CD4-positive, alpha-beta T cell treated with Interleukin-10 for 1 hour (primary cell): ENCODE measurements around the gene ALX3.
"Not testable (repeated sequence)": the region's sequence is repeated elsewhere in the genome, so short reads cannot be mapped to it uniquely, and the experiment has no call there.

ENCODE experiments used
- DNase-seq: peaks from one replicate; pipeline ENCODE4 v3.0.0-alpha.2; 2020

ALX3 gene

GRCh38 chr1:110038271-110038670 lies 32.2 kb downstream of the ALX3 start:
- no peak for DNase-seq

DNA sequence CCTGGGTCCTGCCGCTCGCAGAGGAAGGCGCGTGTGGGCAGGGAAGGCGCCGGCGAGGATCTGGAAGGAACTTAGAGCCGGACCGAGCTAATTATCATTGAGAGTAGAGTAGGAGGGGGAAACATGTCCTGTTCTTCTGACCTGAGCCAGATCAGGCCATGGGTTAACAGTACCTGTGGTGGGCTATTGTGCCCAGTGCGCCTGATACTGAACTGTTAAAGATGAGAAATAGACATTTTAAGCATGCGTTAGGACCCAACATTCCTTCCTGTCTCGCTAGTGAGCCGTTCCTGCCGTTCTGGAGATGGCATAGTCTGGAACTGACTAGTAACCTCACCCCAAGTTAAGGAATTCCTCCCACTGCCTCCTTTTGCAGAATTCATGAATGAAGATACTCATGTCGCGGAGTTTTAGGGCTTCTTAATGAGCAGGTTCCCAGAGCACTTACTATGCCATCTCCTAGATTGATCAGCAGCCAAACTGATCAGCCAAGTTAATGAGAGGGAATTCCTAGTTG lies 35.2 kb downstream of the ALX3 start:
- DNase-seq, result no peak

DNA sequence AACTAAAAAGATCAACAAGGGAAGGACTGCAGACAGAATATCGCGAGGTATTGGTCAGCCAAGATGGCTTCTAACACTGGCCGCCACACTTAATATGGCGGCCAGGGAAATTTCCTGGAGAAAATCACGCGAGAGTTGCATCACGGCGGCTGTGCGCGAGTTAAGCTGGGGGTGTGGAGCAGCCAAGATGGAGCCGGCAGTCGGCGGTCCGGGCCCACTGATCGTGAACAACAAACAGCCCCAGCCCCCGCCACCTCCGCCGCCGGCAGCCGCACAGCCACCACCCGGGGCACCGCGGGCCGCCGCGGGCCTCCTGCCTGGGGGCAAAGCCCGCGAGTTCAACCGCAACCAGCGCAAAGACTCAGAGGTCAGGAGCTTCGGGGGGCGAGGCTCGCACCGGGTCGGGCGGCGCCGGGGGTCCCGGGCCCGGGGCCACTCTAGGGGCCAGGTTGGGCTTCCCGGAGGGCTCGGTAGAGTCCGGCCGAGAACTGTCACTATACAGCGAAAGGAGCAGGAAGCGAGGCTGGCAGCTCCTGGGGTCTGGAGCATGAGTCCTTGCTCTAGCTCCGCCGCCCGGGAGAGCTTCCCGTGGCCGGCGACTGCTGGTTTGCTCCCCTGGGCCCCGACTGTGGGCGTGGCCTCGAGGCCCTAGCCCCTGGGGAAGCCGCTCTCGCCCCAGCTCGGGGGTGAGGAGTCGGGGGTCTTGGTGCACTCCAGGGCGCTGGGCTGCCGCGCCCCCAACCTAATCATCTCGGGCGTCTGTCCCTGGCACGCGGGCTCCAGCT lies 35.8 kb downstream of the ALX3 start, which contains the start of gene STRIP1:
Gene STRIP1, plus strand, starts transcription at position 174 of the 785 bp plus-strand sequence. Its CDS starts 14 bp downstream, at position 188.
- peak; percentile 97 for DNase-seq

DNA sequence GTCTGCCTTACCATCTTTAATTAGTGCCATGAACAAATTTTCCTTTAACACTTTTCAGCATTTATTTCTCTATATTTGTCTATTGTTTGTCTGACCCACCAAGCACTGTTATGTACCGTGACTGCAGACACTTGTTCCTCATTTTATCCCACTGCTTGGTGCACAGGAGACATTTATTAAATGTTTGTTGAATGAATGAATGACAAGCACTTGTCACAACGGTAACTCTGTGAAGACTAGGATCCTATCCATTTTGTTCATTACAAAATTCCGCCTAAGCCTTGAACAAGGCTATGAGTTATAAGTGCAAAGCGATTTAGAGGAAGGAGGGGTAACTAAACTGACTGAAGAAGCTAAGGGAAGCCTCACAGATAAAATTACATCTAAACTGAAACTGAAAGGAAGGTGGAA lies 36.4 kb downstream of the ALX3 start:
- no peak for DNase-seq

- DNase-seq, result no peak
These were observed 37.1 kb downstream of the ALX3 start for GRCh38 chr1:110033421-110033820.

- no peak for DNase-seq
These were observed 38.1 kb downstream of the ALX3 start for GRCh38 chr1:110032327-110032726.

- DNase-seq, result not testable (repeated sequence)
These were observed 39.8 kb downstream of the ALX3 start for GRCh38 chr1:110030687-110031086.

DNA sequence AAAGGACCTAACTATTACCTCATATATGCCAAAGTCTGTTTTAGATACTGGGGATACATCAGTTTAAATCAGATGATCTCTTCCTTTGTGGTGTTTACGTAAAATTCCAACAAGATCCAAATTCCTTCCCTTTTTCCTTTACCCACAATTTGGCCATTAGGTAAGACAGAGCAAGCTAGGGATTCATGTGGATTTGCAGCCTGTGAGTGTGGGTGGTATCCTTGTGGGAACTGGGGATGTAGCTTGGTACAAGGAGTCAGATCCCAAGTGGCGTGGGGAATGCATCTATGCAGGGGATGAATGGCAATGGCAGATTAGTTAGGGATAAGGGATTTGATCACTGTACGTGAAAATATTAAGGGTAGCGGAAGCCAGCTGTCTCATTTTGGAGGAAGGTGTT lies 45.9 kb downstream of the ALX3 start:
- no peak for DNase-seq

- DNase-seq, result no peak
These were observed 49.2 kb downstream of the ALX3 start for GRCh38 chr1:110021285-110021684.

GRCh38 chr1:110019770-110020169 lies 50.7 kb downstream of the ALX3 start:
- no peak for DNase-seq

DNA sequence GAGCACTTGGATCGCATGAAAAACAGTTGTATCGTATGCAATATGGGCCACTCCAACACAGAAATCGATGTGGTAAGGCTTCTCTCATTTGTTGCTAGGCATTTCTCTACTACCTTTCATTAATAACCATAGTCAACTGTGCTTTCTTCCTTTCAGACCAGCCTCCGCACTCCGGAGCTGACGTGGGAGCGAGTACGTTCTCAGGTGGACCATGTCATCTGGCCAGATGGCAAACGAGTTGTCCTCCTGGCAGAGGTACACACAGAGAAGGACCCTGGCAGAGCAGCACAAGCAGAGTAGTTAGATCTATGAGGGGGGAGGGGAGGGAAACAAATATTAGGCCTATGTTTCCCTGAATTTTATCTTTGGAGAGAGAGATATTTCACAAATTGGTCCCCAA lies 52.1 kb downstream of the ALX3 start:
- DNase-seq, result no peak

DNA sequence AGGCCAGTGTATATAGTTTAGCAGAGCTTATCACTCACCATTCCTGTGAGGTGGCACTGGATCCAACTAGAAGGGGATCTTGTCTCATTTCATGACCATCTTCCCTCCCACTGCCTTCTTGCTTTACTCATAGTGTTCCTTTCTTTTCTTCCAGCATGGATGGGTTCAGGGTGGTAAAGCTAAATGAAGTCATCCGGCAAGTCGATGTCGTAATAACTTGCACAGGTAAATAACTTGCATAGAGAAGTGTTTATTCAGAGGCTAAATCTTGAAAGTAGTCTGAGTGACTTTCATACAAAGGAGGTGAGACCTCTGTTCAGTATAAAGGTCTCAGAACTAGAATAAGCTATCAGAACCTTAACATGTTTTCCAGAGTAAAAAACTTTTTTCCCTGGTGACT lies 52.7 kb downstream of the ALX3 start:
- no peak for DNase-seq

DNA sequence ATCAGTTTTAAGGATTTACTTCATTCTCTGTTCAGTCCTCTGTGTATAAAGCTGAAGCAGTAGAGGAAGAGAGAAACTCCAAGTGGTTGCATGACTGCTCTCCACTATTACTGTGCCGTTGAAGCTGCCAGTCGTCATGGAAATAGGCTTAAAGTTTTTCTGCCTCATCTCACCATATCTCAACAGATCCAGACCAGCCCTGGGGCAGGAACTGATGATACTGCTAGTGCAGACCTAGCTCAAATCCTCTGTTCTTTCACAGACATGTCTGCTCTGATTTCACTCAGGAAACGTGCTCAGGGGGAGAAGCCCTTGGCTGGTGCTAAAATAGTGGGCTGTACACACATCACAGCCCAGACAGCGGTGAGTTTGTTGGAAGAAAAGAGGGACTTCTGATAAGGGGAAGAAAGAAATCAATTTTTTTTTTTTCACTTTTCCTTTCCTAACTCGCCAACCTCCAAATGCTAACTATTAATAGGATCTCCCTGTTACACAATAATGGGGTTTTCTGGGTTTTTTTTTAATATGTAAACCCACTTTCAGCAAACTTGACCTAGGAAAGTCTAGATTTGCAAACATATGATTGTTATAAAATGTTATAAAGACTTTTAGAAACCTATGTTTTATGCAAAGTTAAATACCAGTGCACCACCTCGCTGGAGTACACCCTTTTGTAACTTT lies 58.2 kb downstream of the ALX3 start:
- DNase-seq, result no peak

DNA sequence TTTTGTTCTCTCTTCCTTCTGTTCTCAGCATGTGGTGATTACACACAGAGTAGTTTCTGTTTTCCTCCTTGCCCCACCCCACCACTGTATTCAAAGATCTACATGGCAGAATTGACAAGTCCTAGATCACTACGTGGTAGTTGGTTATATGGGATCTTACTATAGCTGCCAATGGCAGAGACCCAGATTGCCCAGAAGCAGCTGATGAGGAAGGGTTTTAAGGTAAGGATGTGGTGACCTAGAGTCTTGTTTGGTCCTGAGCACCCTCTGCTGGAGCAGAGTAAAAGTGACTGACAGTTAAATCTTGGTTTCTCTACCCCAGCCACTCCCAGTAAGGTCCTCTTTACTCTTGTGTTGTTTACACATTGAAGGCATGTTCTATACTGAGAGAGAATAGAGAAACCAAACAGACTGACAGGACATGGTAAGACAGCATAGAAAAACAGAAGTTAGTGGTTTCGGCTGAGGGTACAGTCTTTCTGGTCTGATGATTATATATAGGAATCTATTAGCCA lies 58.9 kb downstream of the ALX3 start:
- DNase-seq, result peak; percentile 61
